Fibroblast of the conjunctiva (primary cell): Measurements from ENCODE around the gene FRMD3.

Source experiments
- DNase-seq: peaks from one replicate; pipeline ENCODE4 v3.0.0-alpha.2; 2010; ENCODE audit warnings: low read depth

FRMD3 gene

GRCh38 chr9:83538172-83538889, at the start of gene FRMD3:
Gene FRMD3, minus strand, starts transcription at chr9:83538401. Its CDS starts 170 bp downstream, at chr9:83538231.
- DNase-seq, result peak; percentile 17

DNA sequence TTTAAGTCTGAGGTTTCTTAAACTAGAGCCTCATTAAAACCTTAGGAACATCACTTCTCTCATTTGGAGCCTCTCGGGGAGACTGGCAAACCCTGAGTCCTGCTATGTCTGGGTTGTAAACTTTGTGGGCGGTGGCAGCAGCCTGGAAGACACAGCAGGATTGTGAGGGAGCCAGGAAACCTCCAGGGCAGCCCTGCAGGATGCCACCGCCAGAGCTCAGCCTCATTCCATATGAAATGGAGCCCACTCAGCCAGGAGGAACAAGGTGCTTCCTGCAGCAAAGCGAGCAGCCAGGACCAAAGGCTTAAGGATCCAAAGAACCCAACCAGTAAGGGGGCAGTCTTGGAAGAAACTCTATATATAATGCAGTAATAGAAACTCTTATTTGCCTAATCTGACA, 46.8 kb upstream of the FRMD3 start:
- DNase-seq, result no peak

DNA sequence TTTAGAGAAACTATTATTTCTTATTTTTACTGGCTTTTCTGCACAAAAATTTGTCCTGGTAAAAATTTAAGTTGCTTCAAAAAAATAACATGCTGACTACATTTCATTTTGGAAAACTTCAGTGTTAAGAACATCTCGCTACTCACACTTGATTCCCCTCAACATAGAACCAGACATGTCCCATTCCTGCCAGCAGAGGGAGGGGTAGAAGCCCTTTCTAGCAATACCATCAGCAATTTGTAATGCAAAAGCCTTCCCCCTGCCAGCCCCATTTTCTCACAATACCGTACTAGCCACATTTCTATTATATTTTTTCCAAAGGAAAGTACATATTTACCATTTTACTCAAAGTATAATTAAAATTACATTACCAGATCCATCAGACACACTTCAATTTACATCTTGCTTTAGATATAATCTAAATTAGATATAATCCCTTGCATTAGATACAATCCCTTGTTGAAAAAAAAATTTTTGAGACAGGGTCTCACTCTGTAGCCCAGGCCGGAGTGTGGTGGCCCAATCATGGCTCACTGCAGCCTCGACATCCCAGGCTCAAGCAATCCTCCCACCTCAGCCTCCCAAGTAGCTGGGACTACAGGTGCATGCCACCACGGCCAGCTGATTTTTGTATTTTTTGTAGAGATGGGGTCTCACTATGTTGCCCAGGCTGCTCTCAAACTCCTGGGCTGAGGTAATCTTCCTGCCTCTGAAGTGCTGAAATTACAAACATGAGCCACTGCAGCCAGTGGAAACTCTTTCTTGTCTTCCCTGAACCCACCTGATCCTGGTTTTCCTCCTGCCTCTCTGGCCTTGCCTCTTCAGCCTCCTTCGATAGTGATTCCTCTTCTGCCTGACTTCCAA, 45.2 kb upstream of the FRMD3 start:
- peak; percentile 35 for DNase-seq

- DNase-seq, result peak; percentile 50
Observed at GRCh38 chr9:83582029-83582428, 43.8 kb upstream of the FRMD3 start.

- DNase-seq, result no peak
Observed at GRCh38 chr9:83574482-83574881, 36.3 kb upstream of the FRMD3 start.

DNA sequence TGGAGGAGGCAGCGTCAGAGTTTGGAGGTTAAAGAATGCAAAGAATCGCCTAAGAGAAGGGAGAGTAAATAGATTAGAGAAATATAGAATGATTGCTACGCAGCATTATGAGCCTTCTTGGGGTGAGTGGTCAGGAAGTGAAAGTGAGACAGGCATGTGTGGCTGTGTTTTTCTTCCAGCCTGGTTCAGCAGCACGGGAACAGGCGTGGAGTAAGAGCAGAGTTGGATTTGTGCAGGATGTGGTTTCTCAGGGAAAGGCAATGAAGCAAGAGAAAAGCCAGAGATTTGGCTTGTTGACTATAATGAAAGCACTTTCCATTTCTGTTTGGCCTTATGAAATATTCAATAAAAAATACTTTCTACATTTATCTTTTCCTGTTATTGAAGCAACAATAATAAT, 34.3 kb upstream of the FRMD3 start:
- DNase-seq, result no peak

DNA sequence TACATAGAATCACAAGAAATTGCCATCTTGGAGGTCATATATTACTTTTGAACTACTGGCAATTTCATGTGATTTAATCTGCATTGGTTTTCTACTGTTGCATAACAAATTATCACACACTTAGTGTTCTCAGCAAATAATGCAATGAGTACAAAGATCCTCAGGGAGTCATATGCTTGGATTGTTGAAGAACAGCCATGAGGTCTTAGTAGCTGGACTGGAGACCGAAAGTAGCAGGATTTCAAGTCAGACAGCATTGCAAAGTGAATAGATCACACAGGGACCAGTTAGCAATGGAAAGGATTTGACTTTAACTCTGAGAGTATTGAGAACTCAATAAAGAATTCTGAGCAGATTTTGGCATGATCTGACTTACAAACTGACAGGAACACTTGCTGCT, 32.2 kb upstream of the FRMD3 start:
- DNase-seq, result no peak

GRCh38 chr9:83569326-83569725, 31.1 kb upstream of the FRMD3 start:
- DNase-seq, result no peak

- DNase-seq, result no peak
Observed at GRCh38 chr9:83563360-83563759, 25.2 kb upstream of the FRMD3 start.

DNA sequence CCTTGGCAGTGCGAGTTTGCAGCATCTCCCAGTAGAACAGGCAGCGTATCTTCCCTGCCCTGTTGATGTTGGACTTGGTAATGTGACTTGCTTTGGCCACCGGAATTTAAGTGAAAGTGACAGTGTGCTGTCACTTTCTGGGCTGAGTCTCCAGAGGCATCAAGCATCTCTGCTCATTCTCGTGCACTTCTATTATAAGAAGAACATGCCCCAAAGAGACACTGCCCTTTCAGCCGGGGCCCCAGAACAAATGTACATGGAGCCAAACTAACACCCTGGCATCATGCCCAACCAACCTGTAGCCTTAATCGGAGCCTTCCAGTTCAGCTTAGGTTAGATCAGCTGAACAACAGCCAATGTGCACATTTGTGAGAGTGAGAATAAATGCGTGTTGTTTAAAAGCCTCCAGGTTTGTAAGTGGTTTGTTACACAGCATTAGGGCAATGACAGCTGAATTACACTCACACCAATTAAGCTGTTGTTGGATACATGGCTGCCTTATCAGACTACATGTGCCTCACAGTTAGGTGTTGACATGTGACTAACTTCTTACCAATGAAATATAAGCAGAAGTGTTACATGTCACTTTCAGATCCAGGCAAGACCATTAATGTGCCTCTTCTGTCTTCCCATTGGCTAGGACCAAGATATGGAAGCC, 22.1 kb upstream of the FRMD3 start:
- DNase-seq, result no peak

DNA sequence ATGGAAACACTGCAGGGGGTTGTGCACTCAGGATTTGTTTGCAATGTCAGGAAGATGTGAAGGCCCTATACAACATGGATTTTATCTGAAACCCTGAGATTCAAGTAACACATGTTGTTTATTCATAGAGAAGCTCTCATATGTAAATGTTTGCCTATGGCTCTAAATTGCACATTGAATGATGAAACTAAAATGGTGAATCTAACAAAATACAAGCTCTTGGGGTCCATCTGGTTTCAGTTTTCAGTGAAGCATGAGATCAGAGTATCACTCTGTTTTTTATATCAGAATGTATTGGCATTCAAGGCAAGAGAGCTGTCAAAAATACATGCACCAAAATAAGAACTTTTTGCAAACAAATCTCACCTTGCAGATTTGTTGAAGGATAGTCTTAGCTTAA, 19.6 kb upstream of the FRMD3 start:
- DNase-seq, result no peak

- no peak for DNase-seq
Observed at GRCh38 chr9:83557317-83557716, 19.1 kb upstream of the FRMD3 start.

DNA sequence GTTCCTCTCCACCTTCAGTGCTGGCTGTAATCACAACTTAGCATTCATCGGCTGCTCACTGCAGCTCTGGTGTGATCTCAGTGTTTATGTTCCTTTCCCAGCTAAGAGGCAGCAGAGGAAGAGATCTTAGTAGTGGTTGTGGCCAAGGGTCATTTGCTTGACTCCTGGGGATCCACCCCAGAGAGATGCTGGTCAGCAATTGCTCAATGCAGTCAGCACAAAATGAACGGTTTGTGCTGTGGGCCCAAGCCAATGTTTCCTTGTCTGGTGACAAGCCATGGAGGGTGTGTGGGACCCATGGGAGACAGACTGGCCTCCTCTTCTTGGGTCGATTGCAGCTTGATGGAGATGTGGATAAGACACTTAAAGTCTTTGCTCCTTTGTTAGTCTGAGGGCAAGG, 16.1 kb upstream of the FRMD3 start:
- DNase-seq, result no peak

DNA sequence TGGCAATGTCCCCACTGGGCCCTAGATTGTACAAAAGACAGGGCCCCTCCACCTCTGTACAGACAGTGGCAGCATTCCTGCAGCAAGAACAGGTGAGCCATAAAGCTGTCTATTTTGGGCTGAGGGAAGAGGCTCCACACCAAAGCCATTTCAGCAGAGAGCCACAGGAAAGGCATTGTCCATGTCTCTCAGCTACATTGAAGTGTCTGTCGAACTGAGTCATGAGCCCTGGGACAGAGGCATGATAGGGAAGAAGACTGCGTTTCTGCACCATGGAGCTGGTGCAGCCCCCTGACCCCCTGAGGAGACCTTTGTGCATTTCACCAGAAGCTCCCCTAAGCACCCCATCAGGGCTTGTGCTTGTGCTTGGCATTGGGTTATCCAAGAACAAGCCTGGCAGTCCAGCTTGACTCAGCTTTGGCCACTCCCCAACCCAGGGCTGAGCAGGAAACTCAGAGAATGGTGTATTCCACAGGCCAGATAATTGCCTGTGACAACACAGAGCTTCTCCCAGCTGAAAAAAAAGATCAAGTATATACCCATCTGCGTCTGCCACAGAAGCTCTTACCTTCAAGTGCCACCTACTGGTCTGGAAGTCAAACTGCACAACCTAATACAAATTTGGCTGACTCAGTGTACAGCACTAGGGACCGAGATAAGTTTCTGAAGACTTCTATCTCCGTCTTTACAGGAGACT, 5.9 kb upstream of the FRMD3 start:
- peak; percentile 72 for DNase-seq

GRCh38 chr9:83538890-83539238, 663 bp upstream of the FRMD3 start:
- no peak for DNase-seq

DNA sequence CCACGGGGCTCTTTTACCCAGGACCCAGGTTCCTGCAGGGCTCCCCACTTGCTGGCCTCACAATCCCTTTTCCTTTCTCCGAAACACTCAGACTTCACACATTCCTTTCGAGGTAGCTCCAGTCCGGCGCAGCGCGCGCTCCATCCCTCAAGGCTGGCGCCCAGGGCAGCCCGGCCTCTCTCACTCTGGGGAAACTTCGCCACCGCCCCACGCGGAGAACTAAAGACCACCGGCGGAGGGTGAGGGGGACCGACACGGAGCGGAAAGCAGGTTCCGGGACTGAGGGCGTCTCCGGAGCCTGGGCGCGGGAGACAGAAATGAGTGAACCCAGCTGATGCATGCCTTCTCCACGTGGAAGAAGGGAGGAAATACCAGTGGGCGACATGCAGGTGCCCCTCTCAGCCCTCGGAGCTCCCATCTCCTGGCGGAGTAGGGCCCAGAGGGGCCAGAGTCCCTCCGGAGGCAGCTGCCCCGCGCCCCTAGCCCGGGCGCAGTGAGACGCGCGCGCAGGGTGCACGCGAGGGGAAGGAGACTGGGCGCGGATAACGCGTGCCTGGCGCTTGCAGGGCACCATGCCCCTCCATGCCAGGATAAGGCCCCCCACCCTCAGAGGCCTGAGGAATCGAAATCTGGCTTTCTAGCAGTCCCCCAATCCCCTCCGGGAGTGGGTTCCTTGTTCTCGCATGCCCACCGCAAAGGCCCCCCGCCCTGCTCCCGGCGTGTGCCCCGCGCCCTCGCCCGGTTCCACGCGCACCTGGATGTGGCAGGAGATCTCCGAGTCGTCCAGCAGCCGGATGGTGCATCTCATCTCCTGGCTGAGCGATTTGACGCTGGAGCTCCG, 650 bp downstream of the FRMD3 start:
- DNase-seq, result no peak

DNA sequence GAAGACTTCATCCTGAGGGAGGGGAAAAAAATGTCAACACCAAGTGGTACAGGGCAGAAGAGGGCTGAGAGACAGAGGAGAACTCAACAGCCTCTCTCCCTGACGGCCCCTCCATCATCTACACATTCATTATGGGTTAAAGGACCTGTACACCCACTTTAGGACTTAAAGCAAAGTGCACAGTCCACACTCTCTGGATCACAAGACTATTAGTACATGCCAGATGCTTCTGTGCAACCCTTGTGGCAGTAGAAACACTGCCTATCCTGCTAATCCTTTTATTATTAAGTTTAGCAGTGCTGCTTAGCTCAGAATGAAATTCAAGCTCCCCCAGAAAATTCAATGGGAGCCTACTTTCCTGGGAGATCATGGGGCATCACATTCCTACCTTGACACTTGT, 1.9 kb downstream of the FRMD3 start:
- no peak for DNase-seq

DNA sequence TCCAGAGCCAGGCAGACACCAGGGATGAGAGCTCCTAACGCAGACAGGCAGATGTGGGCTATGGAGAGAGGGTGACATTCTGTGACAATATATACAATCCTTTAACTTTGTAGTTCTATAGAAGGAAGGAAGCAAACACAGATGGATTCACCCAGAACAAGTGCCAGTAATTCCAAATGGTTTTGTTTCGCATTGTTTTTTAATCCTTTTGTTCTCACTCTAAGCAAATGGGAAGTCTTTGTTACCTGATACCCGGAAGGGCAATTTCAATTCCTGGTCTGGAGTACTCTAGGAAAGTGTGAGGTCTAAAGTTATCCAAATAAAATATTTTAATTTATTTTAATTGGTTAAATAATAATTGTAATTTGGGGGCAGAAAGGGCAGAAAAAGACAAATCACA, 2.5 kb downstream of the FRMD3 start:
- no peak for DNase-seq

GRCh38 chr9:83533296-83533695, 4.9 kb downstream of the FRMD3 start:
- DNase-seq, result no peak

GRCh38 chr9:83526901-83527300, 11.3 kb downstream of the FRMD3 start:
- DNase-seq, result no peak

DNA sequence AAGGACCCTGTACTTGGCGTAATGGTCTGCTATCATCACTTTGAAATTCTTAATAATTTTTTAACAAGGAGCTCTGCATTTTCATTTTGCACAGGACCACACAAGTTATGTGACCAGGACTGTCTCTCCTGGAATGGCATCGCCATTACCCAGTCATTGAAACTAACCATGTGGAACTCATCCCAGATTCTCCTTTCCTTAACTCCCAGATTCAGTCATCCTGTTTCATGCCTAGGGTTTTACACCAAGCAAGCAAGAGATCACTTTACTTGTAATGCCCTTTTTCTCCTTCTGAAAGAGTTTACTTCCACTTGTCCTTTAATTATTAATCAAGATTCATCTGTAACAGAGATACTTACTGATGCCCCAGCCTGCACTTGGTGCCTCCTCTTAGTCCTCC, 12.0 kb downstream of the FRMD3 start:
- DNase-seq, result no peak

- DNase-seq, result no peak
Observed at GRCh38 chr9:83523684-83524083, 14.5 kb downstream of the FRMD3 start.
